ENCODE data around the gene GPR35. TPM values are rescaled to one million over a fixed set of nuclear protein-coding genes. Genes with fewer than 3 reads are reported as not detected.

Gene GPR35
- total and polyA plus RNA-seq, 7 experiments from 2014 or later: 0.20 to 19.0 (median 8.4) TPM

- Mint-ChIP-seq H3K4me3 (no peak overlapping the region), H3K4me1 (peaks cover 25 to 49% (median 39%) of the 10 kb centered on the region in 7 donors), H3K9me3 (peaks cover 0 to 5% (median 0%) of the 10 kb centered on the region in 11 donors), H3K36me3 (peaks cover 0 to 18% (median 16%) of the 10 kb centered on the region in 5 donors), H3K27ac (peak overlapping the region in 3 of 9 donors; percentile 8 to 84 (median 78)), H3K27me3 (no peaks in the 10 kb centered on the region)
- intact Hi-C loops (cut with micrococcal nuclease): loop anchor here in 1 of 2 donors (2.0 kb wide), 1 partner anchor 64 kb away; no protein-coding TSS in a partner anchor
- CTCF ChIA-PET: interaction anchor here (0.7 kb wide), 1 partner anchor 20 kb away, joined by 3 read pairs; no protein-coding TSS in a partner anchor
- DNase-seq: no peak
- no peak for ATAC-seq
- Histone ChIP-seq H3K9me3 (ENCODE audit: control insufficient read depth in 2 of 3, low read length in 3 of 3) (no peaks in the 10 kb centered on the region), H3K4me3 (ENCODE audit: low read length) (no peak overlapping the region), H3K27me3 (ENCODE audit: control insufficient read depth in 2 of 2, insufficient read depth in 2 of 2, low read length in 2 of 2) (no peaks in the 10 kb centered on the region), H3K27ac (ENCODE audit: low read depth, low read length) (no peak overlapping the region), H3K36me3 (ENCODE audit: control insufficient read depth in 2 of 3, insufficient read depth in 3 of 3, low read length in 3 of 3) (peaks cover 7 to 55% (median 8%) of the 10 kb centered on the region in 3 experiments), H3K4me1 (ENCODE audit: control insufficient read depth in 2 of 2, insufficient read depth in 2 of 2, low read length in 2 of 2) (peaks cover 14 to 15% of the 10 kb centered on the region in 2 donors)
- POLR2A ChIA-PET: interaction anchor here (2.1 to 2.2 kb wide), 2 partner anchors 10 to 12 kb away, joined by 7 to 14 read pairs; partner anchors contain the start of gene RNPEPL1
These were observed 46.8 kb upstream of the GPR35 start for GRCh38 chr2:240578488-240578887.

GRCh38 chr2:240579071-240579762, 46.1 kb upstream of the GPR35 start:
- Histone ChIP-seq H3K4me3 (ENCODE audit: low read length) (no peak overlapping the region), H3K27ac (ENCODE audit: low read depth, low read length) (peak overlapping the region; percentile 38), H3K36me3 (ENCODE audit: control insufficient read depth in 2 of 3, insufficient read depth in 3 of 3, low read length in 3 of 3) (peaks cover 7 to 48% (median 8%) of the 10 kb centered on the region in 3 experiments), H3K27me3 (ENCODE audit: control insufficient read depth in 2 of 2, insufficient read depth in 2 of 2, low read length in 2 of 2) (no peaks in the 10 kb centered on the region), H3K4me1 (ENCODE audit: control insufficient read depth in 2 of 2, insufficient read depth in 2 of 2, low read length in 2 of 2) (peaks cover 14 to 15% of the 10 kb centered on the region in 2 donors), H3K9me3 (ENCODE audit: control insufficient read depth in 2 of 3, low read length in 3 of 3) (no peaks in the 10 kb centered on the region)
- CTCF ChIA-PET: interaction anchor here (0.7 to 2.0 kb wide), 5 partner anchors 13 to 65 kb away, joined by 3 to 18 read pairs (median 8); no protein-coding TSS in a partner anchor
- intact Hi-C loops (cut with micrococcal nuclease): loop anchor here in 1 of 2 donors (1.0 to 2.0 kb wide), 3 partner anchors 13 to 64 kb away; no protein-coding TSS in a partner anchor
- Mint-ChIP-seq H3K9me3 (peaks cover 0 to 5% (median 0%) of the 10 kb centered on the region in 11 donors), H3K27ac (peak overlapping the region; percentile 36 to 87 (median 78)), H3K4me1 (peaks cover 26 to 54% (median 40%) of the 10 kb centered on the region in 7 donors), H3K4me3 (peak overlapping the region in 8 of 10 donors; percentile 9 to 58 (median 45)), H3K36me3 (peaks cover 0 to 18% (median 16%) of the 10 kb centered on the region in 5 donors), H3K27me3 (no peaks in the 10 kb centered on the region)
- POLR2A ChIA-PET: interaction anchor here (0.5 to 11.2 kb wide), 6 partner anchors 9 to 65 kb away, joined by 4 to 264 read pairs (median 8); partner anchors contain the start of genes ANKMY1, DUSP28 and RNPEPL1
- ATAC-seq (no peak), DNase-seq (no peak)

GRCh38 chr2:240579771-240580614, 45.3 kb upstream of the GPR35 start:
- peaks cover 0 to 18% (median 16%) of the 10 kb centered on the region in 5 donors for H3K36me3 Mint-ChIP-seq
- peaks cover 33 to 62% (median 48%) of the 10 kb centered on the region in 7 donors for H3K4me1 Mint-ChIP-seq
- DNase-seq: peak; percentile 52 to 81 (median 67)
- Histone ChIP-seq H3K9me3 (ENCODE audit: control insufficient read depth in 2 of 3, low read length in 3 of 3) (no peaks in the 10 kb centered on the region), H3K36me3 (ENCODE audit: control insufficient read depth in 2 of 3, insufficient read depth in 3 of 3, low read length in 3 of 3) (peaks cover 2 to 40% (median 7%) of the 10 kb centered on the region in 3 experiments), H3K4me1 (ENCODE audit: control insufficient read depth in 2 of 2, insufficient read depth in 2 of 2, low read length in 2 of 2) (peaks cover 19 to 22% of the 10 kb centered on the region in 2 donors), H3K27me3 (ENCODE audit: control insufficient read depth in 2 of 2, insufficient read depth in 2 of 2, low read length in 2 of 2) (no peaks in the 10 kb centered on the region), H3K27ac (ENCODE audit: low read depth, low read length) (peak overlapping the region; percentile 33), H3K4me3 (ENCODE audit: low read length) (no peak overlapping the region)
- ChIA-PET POLR2A (interaction anchor here (0.5 to 11.2 kb wide), 7 partner anchors 8 to 66 kb away, joined by 3 to 264 read pairs (median 7); partner anchors contain the start of genes ANKMY1, DUSP28 and RNPEPL1), CTCF (interaction anchor here (1.3 to 2.0 kb wide), 4 partner anchors 14 to 66 kb away, joined by 3 to 18 read pairs (median 8); no protein-coding TSS in a partner anchor)
- ATAC-seq: peak; percentile 91
- H3K27ac Mint-ChIP-seq: peak overlapping the region; percentile 36 to 87 (median 78)
- H3K9me3 Mint-ChIP-seq: peaks cover 0 to 5% (median 0%) of the 10 kb centered on the region in 11 donors
- H3K27me3 Mint-ChIP-seq: no peaks in the 10 kb centered on the region
- intact Hi-C loops (cut with micrococcal nuclease): loop anchor here in 1 of 2 donors (1.0 to 2.0 kb wide), 3 partner anchors 14 to 65 kb away; no protein-coding TSS in a partner anchor
- H3K4me3 Mint-ChIP-seq: peak overlapping the region in 9 of 10 donors; percentile 9 to 58 (median 45)

- H3K4me1 Mint-ChIP-seq: peaks cover 35 to 73% (median 57%) of the 10 kb centered on the region in 7 donors
- Histone ChIP-seq H3K4me1 (ENCODE audit: control insufficient read depth in 2 of 2, insufficient read depth in 2 of 2, low read length in 2 of 2) (peaks cover 27 to 31% of the 10 kb centered on the region in 2 donors), H3K36me3 (ENCODE audit: control insufficient read depth in 2 of 3, insufficient read depth in 3 of 3, low read length in 3 of 3) (peaks cover 0 to 24% (median 0%) of the 10 kb centered on the region in 3 experiments), H3K4me3 (ENCODE audit: low read length) (no peak overlapping the region), H3K9me3 (ENCODE audit: control insufficient read depth in 2 of 3, low read length in 3 of 3) (no peaks in the 10 kb centered on the region), H3K27ac (ENCODE audit: low read depth, low read length) (no peak overlapping the region), H3K27me3 (ENCODE audit: control insufficient read depth in 2 of 2, insufficient read depth in 2 of 2, low read length in 2 of 2) (no peaks in the 10 kb centered on the region)
- ChIA-PET CTCF (interaction anchor here (0.6 kb wide), 1 partner anchor 57 kb away, joined by 3 read pairs; no protein-coding TSS in a partner anchor), POLR2A (interaction anchor here (1.9 to 11.2 kb wide), 2 partner anchors 13 to 19 kb away, joined by 6 to 264 read pairs; partner anchors contain the start of genes ANKMY1, DUSP28 and RNPEPL1)
- H3K27me3 Mint-ChIP-seq: no peaks in the 10 kb centered on the region
- H3K36me3 Mint-ChIP-seq: peaks cover 0 to 20% (median 16%) of the 10 kb centered on the region in 5 donors
- H3K27ac Mint-ChIP-seq: peak overlapping the region in 4 of 9 donors; percentile 14 to 76 (median 38)
- no peak overlapping the region for H3K4me3 Mint-ChIP-seq
- intact Hi-C loops (cut with micrococcal nuclease): loop anchor here in 1 of 2 donors (1.0 kb wide), 1 partner anchor 13 kb away; no protein-coding TSS in a partner anchor
- peaks cover 0 to 5% (median 0%) of the 10 kb centered on the region in 11 donors for H3K9me3 Mint-ChIP-seq
- ATAC-seq (no peak), DNase-seq (no peak)
These were observed 43.5 kb upstream of the GPR35 start for GRCh38 chr2:240581811-240582210.

GRCh38 chr2:240582781-240583180, 42.5 kb upstream of the GPR35 start:
- no peaks in the 10 kb centered on the region for H3K9me3 ChIP-seq (ENCODE audit: control insufficient read depth in 2 of 3, low read length in 3 of 3)
- Mint-ChIP-seq H3K27me3 (no peaks in the 10 kb centered on the region), H3K36me3 (peaks cover 0 to 18% (median 16%) of the 10 kb centered on the region in 5 donors), H3K4me1 (peaks cover 39 to 81% (median 65%) of the 10 kb centered on the region in 7 donors), H3K9me3 (peaks cover 0 to 5% (median 0%) of the 10 kb centered on the region in 11 donors), H3K27ac (peak overlapping the region in 4 of 9 donors; percentile 4 to 76 (median 34)), H3K4me3 (no peak overlapping the region)
- peaks cover 33 to 38% of the 10 kb centered on the region in 2 donors for H3K4me1 ChIP-seq (ENCODE audit: control insufficient read depth in 2 of 2, insufficient read depth in 2 of 2, low read length in 2 of 2)
- intact Hi-C loops (cut with micrococcal nuclease): loop anchor here in 1 of 2 donors (1.0 kb wide), 1 partner anchor 13 kb away; no protein-coding TSS in a partner anchor
- POLR2A ChIA-PET: interaction anchor here (1.5 to 11.2 kb wide), 3 partner anchors 11 to 20 kb away, joined by 3 to 264 read pairs (median 6); partner anchors contain the start of genes ANKMY1, DUSP28 and RNPEPL1
- no peak for ATAC-seq
- CTCF ChIA-PET: interaction anchor here (7.8 kb wide), 1 partner anchor 18 kb away, joined by 61 read pairs; no protein-coding TSS in a partner anchor
- no peak for DNase-seq
- peaks cover 0 to 15% (median 0%) of the 10 kb centered on the region in 3 experiments for H3K36me3 ChIP-seq (ENCODE audit: control insufficient read depth in 2 of 3, insufficient read depth in 3 of 3, low read length in 3 of 3)
- H3K4me3 ChIP-seq (ENCODE audit: low read length): no peak overlapping the region
- no peak overlapping the region for H3K27ac ChIP-seq (ENCODE audit: low read depth, low read length)
- no peaks in the 10 kb centered on the region for H3K27me3 ChIP-seq (ENCODE audit: control insufficient read depth in 2 of 2, insufficient read depth in 2 of 2, low read length in 2 of 2)

Measured in naive thymus-derived CD4-positive, alpha-beta T cell (primary cell).